ENCODE results near the gene AFDN.

AFDN gene

DNA sequence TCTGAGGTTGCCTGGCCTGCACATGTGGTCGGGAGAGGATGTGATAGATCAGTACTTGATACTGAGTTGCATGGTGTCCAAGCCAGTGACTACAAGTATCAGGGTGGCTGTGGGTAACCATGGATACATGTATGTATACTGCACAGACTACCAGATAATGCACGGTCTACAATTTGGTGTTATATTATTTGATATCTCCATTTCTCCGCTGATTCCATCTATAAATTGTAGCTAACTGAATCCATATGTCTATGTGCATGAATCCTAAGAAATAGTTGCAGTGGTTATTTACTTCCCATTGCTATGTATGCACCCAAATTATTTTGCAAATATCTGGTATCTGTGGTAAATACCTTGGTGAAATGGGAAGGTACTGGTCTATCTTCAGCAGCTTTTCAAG, 87.0 kb downstream of the AFDN start:
- TF ChIP-seq CTCF (IDR thresholded peaks at IDR 0.05; ENCODE audit: control insufficient read depth, extremely low read depth, insufficient read depth) = no peak
- DNase-seq (ENCODE audit: low read depth) = no peak
- H3K4me3 ChIP-seq (ENCODE audit: low read depth, low read length) = no peak overlapping the region

GRCh38 chr6:167915139-167915538, 88.4 kb downstream of the AFDN start:
- TF ChIP-seq CTCF (IDR thresholded peaks at IDR 0.05; ENCODE audit: control insufficient read depth, extremely low read depth, insufficient read depth) = no peak
- no peak overlapping the region for H3K4me3 ChIP-seq (ENCODE audit: low read depth, low read length)
- DNase-seq (ENCODE audit: low read depth) = no peak

GRCh38 chr6:167917551-167918154, 90.9 kb downstream of the AFDN start:
- DNase-seq (ENCODE audit: low read depth) = no peak
- H3K4me3 ChIP-seq (ENCODE audit: low read depth, low read length) = no peak overlapping the region
- no peak for TF ChIP-seq CTCF (IDR thresholded peaks at IDR 0.05; ENCODE audit: control insufficient read depth, extremely low read depth, insufficient read depth)

DNA sequence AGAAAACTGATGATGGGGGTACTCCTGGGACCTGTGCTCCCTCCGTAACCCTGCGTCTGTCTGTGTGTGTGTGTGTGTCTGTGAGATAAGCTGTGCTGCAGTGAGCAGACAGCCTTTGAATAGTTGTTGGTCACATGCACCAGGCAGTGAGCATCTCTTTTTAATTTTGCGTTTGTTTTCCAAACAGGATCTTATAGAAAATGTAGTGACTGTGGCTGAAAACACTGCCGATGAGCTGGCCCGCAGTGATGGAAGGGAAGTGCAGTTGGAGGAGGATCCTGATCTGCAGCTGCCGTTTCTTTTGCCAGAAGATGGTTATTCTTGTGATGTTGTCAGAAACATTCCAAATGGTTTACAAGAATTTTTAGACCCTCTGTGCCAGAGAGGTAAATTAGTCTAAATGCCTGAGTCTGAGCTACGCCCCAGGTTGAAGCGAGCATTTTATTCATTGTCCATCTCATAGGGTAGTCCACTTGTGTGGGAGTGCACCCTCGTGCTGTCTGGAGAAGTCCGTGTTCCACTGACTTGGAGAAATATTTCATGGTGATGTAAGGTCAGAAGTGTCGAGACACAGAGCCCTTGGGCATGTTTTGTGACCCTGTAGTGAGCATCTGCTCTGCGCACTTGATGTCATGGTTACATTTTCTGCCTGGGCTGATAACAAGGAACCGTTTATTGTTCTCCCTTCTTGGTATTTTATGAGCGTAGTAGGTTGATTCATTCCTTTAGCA, 92.0 kb downstream of the AFDN start:
- H3K4me3 ChIP-seq (ENCODE audit: low read depth, low read length) = no peak overlapping the region
- no peak for TF ChIP-seq CTCF (IDR thresholded peaks at IDR 0.05; ENCODE audit: control insufficient read depth, extremely low read depth, insufficient read depth)
- DNase-seq (ENCODE audit: low read depth) = no peak

DNA sequence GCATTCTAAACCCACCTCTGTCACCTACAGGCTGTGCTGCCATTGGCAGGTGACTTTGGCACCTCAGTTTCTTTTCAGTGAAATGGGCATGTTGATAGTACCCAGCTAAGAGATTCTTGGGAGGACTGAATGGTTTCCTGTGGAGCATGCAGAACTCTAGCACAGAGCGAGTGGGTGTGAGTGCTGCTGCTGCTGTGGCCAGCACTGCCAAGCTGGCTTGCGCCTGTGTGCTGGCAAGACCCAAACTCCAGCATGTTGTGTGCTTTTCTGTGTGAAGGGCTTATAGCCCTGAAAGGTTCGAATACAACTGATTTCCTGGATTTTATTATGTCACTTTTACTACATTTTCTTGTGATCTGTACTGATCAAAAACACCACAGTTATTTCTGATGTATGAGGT, 92.6 kb downstream of the AFDN start:
- TF ChIP-seq CTCF (IDR thresholded peaks at IDR 0.05; ENCODE audit: control insufficient read depth, extremely low read depth, insufficient read depth) = no peak
- no peak overlapping the region for H3K4me3 ChIP-seq (ENCODE audit: low read depth, low read length)
- no peak for DNase-seq (ENCODE audit: low read depth)

GRCh38 chr6:167920165-167920564, 93.5 kb downstream of the AFDN start:
- TF ChIP-seq CTCF (IDR thresholded peaks at IDR 0.05; ENCODE audit: control insufficient read depth, extremely low read depth, insufficient read depth) = no peak
- no peak overlapping the region for H3K4me3 ChIP-seq (ENCODE audit: low read depth, low read length)
- DNase-seq (ENCODE audit: low read depth) = no peak

- DNase-seq (ENCODE audit: low read depth) = no peak
- H3K4me3 ChIP-seq (ENCODE audit: low read depth, low read length) = no peak overlapping the region
- TF ChIP-seq CTCF (IDR thresholded peaks at IDR 0.05; ENCODE audit: control insufficient read depth, extremely low read depth, insufficient read depth) = no peak
Observed at GRCh38 chr6:167921831-167922230, 95.1 kb downstream of the AFDN start.
